ENCODE data around the gene OR8B12. TPM values are rescaled to one million over a fixed set of nuclear protein-coding genes. Genes with fewer than 3 reads are reported as not detected.

The OR8B12 gene
- total RNA-seq, 1 experiment from 2014 or later, result not detected

GRCh38 chr11:124592627-124593026 is 49.2 kb upstream of the OR8B12 start:
- intact Hi-C loops (cut with micrococcal nuclease), result no loop called here
- H3K4me2 ChIP-seq (ENCODE audit: low read length), result no peak overlapping the region
- TF ChIP-seq SIN3A (IDR thresholded peaks at IDR 0.05; ENCODE audit: low read depth), result no peak
- no peak for TF ChIP-seq EZH2 (IDR thresholded peaks at IDR 0.05)
- TF ChIP-seq RAD21 (IDR thresholded peaks at IDR 0.05; ENCODE audit: low read depth), result no peak
- no peak for TF ChIP-seq CTCF (IDR thresholded peaks at IDR 0.05 in 2 of 3, conservative IDR thresholded peaks at IDR 0.05 in 1 of 3; ENCODE audit: borderline replicate concordance in 1 of 3, insufficient read depth in 1 of 3, low read depth in 2 of 3, low read length in 2 of 3)
- TF ChIP-seq CBX3 (IDR thresholded peaks at IDR 0.05; ENCODE audit: low read depth), result no peak
- no peak for TF ChIP-seq JUND (IDR thresholded peaks at IDR 0.05)
- TF ChIP-seq, protein P1, sequence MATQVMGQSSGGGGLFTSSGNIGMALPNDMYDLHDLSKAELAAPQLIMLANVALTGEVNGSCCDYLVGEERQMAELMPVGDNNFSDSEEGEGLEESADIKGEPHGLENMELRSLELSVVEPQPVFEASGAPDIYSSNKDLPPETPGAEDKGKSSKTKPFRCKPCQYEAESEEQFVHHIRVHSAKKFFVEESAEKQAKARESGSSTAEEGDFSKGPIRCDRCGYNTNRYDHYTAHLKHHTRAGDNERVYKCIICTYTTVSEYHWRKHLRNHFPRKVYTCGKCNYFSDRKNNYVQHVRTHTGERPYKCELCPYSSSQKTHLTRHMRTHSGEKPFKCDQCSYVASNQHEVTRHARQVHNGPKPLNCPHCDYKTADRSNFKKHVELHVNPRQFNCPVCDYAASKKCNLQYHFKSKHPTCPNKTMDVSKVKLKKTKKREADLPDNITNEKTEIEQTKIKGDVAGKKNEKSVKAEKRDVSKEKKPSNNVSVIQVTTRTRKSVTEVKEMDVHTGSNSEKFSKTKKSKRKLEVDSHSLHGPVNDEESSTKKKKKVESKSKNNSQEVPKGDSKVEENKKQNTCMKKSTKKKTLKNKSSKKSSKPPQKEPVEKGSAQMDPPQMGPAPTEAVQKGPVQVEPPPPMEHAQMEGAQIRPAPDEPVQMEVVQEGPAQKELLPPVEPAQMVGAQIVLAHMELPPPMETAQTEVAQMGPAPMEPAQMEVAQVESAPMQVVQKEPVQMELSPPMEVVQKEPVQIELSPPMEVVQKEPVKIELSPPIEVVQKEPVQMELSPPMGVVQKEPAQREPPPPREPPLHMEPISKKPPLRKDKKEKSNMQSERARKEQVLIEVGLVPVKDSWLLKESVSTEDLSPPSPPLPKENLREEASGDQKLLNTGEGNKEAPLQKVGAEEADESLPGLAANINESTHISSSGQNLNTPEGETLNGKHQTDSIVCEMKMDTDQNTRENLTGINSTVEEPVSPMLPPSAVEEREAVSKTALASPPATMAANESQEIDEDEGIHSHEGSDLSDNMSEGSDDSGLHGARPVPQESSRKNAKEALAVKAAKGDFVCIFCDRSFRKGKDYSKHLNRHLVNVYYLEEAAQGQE (IDR thresholded peaks at IDR 0.05; ENCODE audit: low read depth), result no peak
- TF ChIP-seq SP1 (IDR thresholded peaks at IDR 0.05; ENCODE audit: low read depth), result no peak
- no peak for TF ChIP-seq POLR2AphosphoS5 (IDR thresholded peaks at IDR 0.05; ENCODE audit: low read depth, low read length)
- no peak for TF ChIP-seq FOSL1 (IDR thresholded peaks at IDR 0.05; ENCODE audit: low read depth)
- no peak for TF ChIP-seq EZH2phosphoT487 (IDR thresholded peaks at IDR 0.05; ENCODE audit: borderline replicate concordance)
- no peak for TF ChIP-seq YY1 (IDR thresholded peaks at IDR 0.05; ENCODE audit: extremely low read depth, insufficient replicate concordance, low read depth, low read length)
- TF ChIP-seq CEBPB (IDR thresholded peaks at IDR 0.05; ENCODE audit: low read depth), result no peak
- no peak for TF ChIP-seq ZFX (IDR thresholded peaks at IDR 0.05)
- DNase-seq (ENCODE audit: low read depth, low spot score) (no peak), ATAC-seq (no peak)
- no peak overlapping the region for H2AFZ ChIP-seq (ENCODE audit: low read depth, low read length, poor library complexity, severe bottlenecking)
- RAD21 ChIA-PET (ENCODE audit: low non-redundant PET in 1 of 2, low total read pairs in 2 of 2, uncharacterized antibody in 2 of 2, unreplicated experiment in 2 of 2), result no interaction called here
- POLR2A ChIA-PET, result no interaction called here
- H3K36me3 ChIP-seq (ENCODE audit: control insufficient read depth in 1 of 2, insufficient read depth in 2 of 2, low read length in 2 of 2), result no peaks in the 10 kb centered on the region
- H3K4me3 ChIP-seq (replicated peaks in 1 of 2; ENCODE audit: low read depth in 1 of 2, low read length in 2 of 2), result no peak overlapping the region
- H3K79me2 ChIP-seq (ENCODE audit: insufficient read depth, low read length), result no peaks in the 10 kb centered on the region
- CTCF ChIA-PET, result no interaction called here
- H3K27me3 ChIP-seq (ENCODE audit: insufficient read depth, low read length), result peaks cover 71% of the 10 kb centered on the region
- no peak overlapping the region for H3K9ac ChIP-seq (ENCODE audit: low read length)
- H4K20me1 ChIP-seq (ENCODE audit: insufficient read depth), result no peaks in the 10 kb centered on the region
- H3K4me1 ChIP-seq (ENCODE audit: control insufficient read depth in 1 of 2, insufficient read depth in 2 of 2, low read length in 2 of 2), result no peaks in the 10 kb centered on the region
- no peaks in the 10 kb centered on the region for H3K9me2 ChIP-seq (ENCODE audit: insufficient read depth)
- BruUV-seq (replicated peaks), result no TSS peak
- no peaks in the 10 kb centered on the region for H3K9me3 ChIP-seq (ENCODE audit: control insufficient read depth in 1 of 2, insufficient read depth in 1 of 2, low read depth in 1 of 2, low read length in 2 of 2)
- no peak overlapping the region for H3K27ac ChIP-seq (ENCODE audit: low read depth, low read length)

Measured in HCT116 (cell line).